Measurements from ENCODE around the gene TBC1D25. TPM values are rescaled to one million over a fixed set of nuclear protein-coding genes. Genes with fewer than 3 reads are reported as not detected.

Gene TBC1D25
- total RNA-seq, 2 experiments from 2014 or later = 26.7 to 30.5 TPM

- no peak for DNase-seq
- Mint-ChIP-seq H3K9me3 (no peaks in the 10 kb centered on the region), H3K27me3 (no peaks in the 10 kb centered on the region), H3K4me1 (ENCODE audit: low read depth) (peaks cover 15% of the 10 kb centered on the region), H3K4me3 (no peak overlapping the region), H3K27ac (no peak overlapping the region), H3K36me3 (ENCODE audit: low read depth) (peaks cover 37% of the 10 kb centered on the region)
- peaks cover 19% of the 10 kb centered on the region for H3K4me1 ChIP-seq (ENCODE audit: insufficient read depth, low read length)
- intact Hi-C loops (cut with DNase I, micrococcal nuclease) = no loop called here
- H3K4me3 ChIP-seq (ENCODE audit: low read length) = no peak overlapping the region
- ChIA-PET CTCF (no interaction called here), POLR2A (no interaction called here)
- H3K27me3 ChIP-seq (ENCODE audit: control insufficient read depth in 1 of 2, insufficient read depth in 2 of 2, low read length in 2 of 2) = no peaks in the 10 kb centered on the region
- no peak overlapping the region for H3K27ac ChIP-seq (ENCODE audit: low read depth in 1 of 2, low read length in 2 of 2)
- no peak for ATAC-seq (ENCODE audit: poor library complexity)
- no peak for TF ChIP-seq CTCF (IDR thresholded peaks at IDR 0.05)
- H3K9me3 ChIP-seq (ENCODE audit: control insufficient read depth in 1 of 2, insufficient read depth in 1 of 2, low read length in 2 of 2) = no peaks in the 10 kb centered on the region
- peaks cover 32% of the 10 kb centered on the region for H3K36me3 ChIP-seq (ENCODE audit: insufficient read depth, low read length)
Observed at GRCh38 chrX:48600226-48600625, 60.7 kb downstream of the TBC1D25 start.

- no peaks in the 10 kb centered on the region for H3K9me3 ChIP-seq (ENCODE audit: control insufficient read depth in 1 of 2, insufficient read depth in 1 of 2, low read length in 2 of 2)
- no peak for TF ChIP-seq CTCF (IDR thresholded peaks at IDR 0.05)
- Mint-ChIP-seq H3K27ac (no peak overlapping the region), H3K9me3 (no peaks in the 10 kb centered on the region), H3K27me3 (no peaks in the 10 kb centered on the region), H3K36me3 (ENCODE audit: low read depth) (peaks cover 37% of the 10 kb centered on the region), H3K4me3 (no peak overlapping the region), H3K4me1 (ENCODE audit: low read depth) (peaks cover 15% of the 10 kb centered on the region)
- POLR2A ChIA-PET = no interaction called here
- no peak for DNase-seq
- no peak for ATAC-seq (ENCODE audit: poor library complexity)
- H3K36me3 ChIP-seq (ENCODE audit: insufficient read depth, low read length) = peaks cover 32% of the 10 kb centered on the region
- H3K4me3 ChIP-seq (ENCODE audit: low read length) = no peak overlapping the region
- CTCF ChIA-PET = no interaction called here
- H3K27ac ChIP-seq (ENCODE audit: low read depth in 1 of 2, low read length in 2 of 2) = no peak overlapping the region
- no peaks in the 10 kb centered on the region for H3K27me3 ChIP-seq (ENCODE audit: control insufficient read depth in 1 of 2, insufficient read depth in 2 of 2, low read length in 2 of 2)
- peaks cover 19% of the 10 kb centered on the region for H3K4me1 ChIP-seq (ENCODE audit: insufficient read depth, low read length)
- intact Hi-C loops (cut with DNase I, micrococcal nuclease) = no loop called here
Observed at GRCh38 chrX:48601741-48602394, 62.4 kb downstream of the TBC1D25 start.

- Histone ChIP-seq H3K4me1 (ENCODE audit: insufficient read depth, low read length) (no peaks in the 10 kb centered on the region), H3K27me3 (ENCODE audit: control insufficient read depth in 1 of 2, insufficient read depth in 2 of 2, low read length in 2 of 2) (no peaks in the 10 kb centered on the region), H3K4me3 (ENCODE audit: low read length) (no peak overlapping the region), H3K9me3 (ENCODE audit: control insufficient read depth in 1 of 2, insufficient read depth in 1 of 2, low read length in 2 of 2) (no peaks in the 10 kb centered on the region), H3K27ac (ENCODE audit: low read depth in 1 of 2, low read length in 2 of 2) (no peak overlapping the region), H3K36me3 (ENCODE audit: insufficient read depth, low read length) (peaks cover 26% of the 10 kb centered on the region)
- intact Hi-C loops (cut with DNase I, micrococcal nuclease) = no loop called here
- H3K4me3 Mint-ChIP-seq = no peak overlapping the region
- no peaks in the 10 kb centered on the region for H3K4me1 Mint-ChIP-seq (ENCODE audit: low read depth)
- no peak overlapping the region for H3K27ac Mint-ChIP-seq
- H3K27me3 Mint-ChIP-seq = no peaks in the 10 kb centered on the region
- no peaks in the 10 kb centered on the region for H3K9me3 Mint-ChIP-seq
- ATAC-seq (ENCODE audit: poor library complexity) (no peak), DNase-seq (no peak)
- POLR2A ChIA-PET = no interaction called here
- peaks cover 25% of the 10 kb centered on the region for H3K36me3 Mint-ChIP-seq (ENCODE audit: low read depth)
- CTCF ChIA-PET = no interaction called here
- TF ChIP-seq CTCF (IDR thresholded peaks at IDR 0.05) = no peak
Observed at GRCh38 chrX:48604701-48605100, 65.2 kb downstream of the TBC1D25 start.

Data from CD4-positive, alpha-beta T cell (primary cell).